HepG2 (cell line): ENCODE measurements around the gene GRAMD2A. TPM values are rescaled to one million over a fixed set of nuclear protein-coding genes. Genes with fewer than 3 reads are reported as not detected.

Experiments used
- ATF7-NPFF ChIP-seq: sonication (generic); formaldehyde crosslinking; IDR thresholded peaks from 2 replicates; pipeline ENCODE4 v1.8.1; 2023; ENCODE audit warnings: mild to moderate bottlenecking, low read depth, missing genetic modification reagents, moderate library complexity
- DNMT1 ChIP-seq: sonication (generic); formaldehyde crosslinking; IDR thresholded peaks from 2 replicates; pipeline ENCODE4 v1.5.1; 2020; ENCODE audit warnings: mild to moderate bottlenecking, missing genetic modification reagents
- EP300 ChIP-seq, 3 experiments: sonication (generic) in 1 of 3; formaldehyde crosslinking in 1 of 3; IDR thresholded peaks; 2 replicates each; pipeline versions ENCODE4 v1.5.1 to v1.6.1; 2011 to 2020; ENCODE audit warnings: low read depth in 2 of 3, low read length in 2 of 3, borderline replicate concordance in 1 of 3, improper control_type of control experiment in 1 of 3, mild to moderate bottlenecking in 1 of 3, missing genetic modification reagents in 1 of 3, moderate library complexity in 1 of 3
- KAT7 ChIP-seq: IDR thresholded peaks from 2 replicates; pipeline ENCODE4 v1.6.1; 2018; ENCODE audit warnings: borderline replicate concordance, missing compliant biosample characterization
- KLF11 ChIP-seq: IDR thresholded peaks from 2 replicates; pipeline ENCODE4 v1.6.1; 2016; ENCODE audit warnings: missing compliant biosample characterization
- KLF16 ChIP-seq, 2 experiments: sonication (generic) in 1 of 2; formaldehyde crosslinking in 1 of 2; IDR thresholded peaks; 2 replicates each; pipeline versions ENCODE4 v1.6.1 to v1.8.0; 2016 to 2023; ENCODE audit warnings: missing genetic modification reagents in 2 of 2, missing compliant biosample characterization in 1 of 2
- NR2F6 ChIP-seq, 2 experiments: IDR thresholded peaks; 2 replicates each; pipeline ENCODE4 v1.6.1; 2016; ENCODE audit warnings: antibody characterized with exemption in 1 of 2, mild to moderate bottlenecking in 1 of 2
- PPARG ChIP-seq: conservative IDR thresholded peaks from 2 replicates; pipeline ENCODE4 v1.6.1; 2016; ENCODE audit warnings: missing biosample characterization, missing genetic modification reagents
- RBM22 ChIP-seq: fragments of 200-400 bp; formaldehyde crosslinking; optimal IDR thresholded peaks from 2 replicates; pipeline ENCODE3; 2017; ENCODE audit warnings: mild to moderate bottlenecking, low read length, moderate library complexity
- SALL1 ChIP-seq: sonication (generic); formaldehyde crosslinking; IDR thresholded peaks from 2 replicates; pipeline ENCODE4 v1.8.0; 2022; ENCODE audit warnings: mild to moderate bottlenecking, missing genetic modification reagents
- SOX6 ChIP-seq, 2 experiments: fragments of 450-650 bp in 1 of 2; sonication (generic) in 1 of 2; formaldehyde crosslinking in 1 of 2; IDR thresholded peaks; 2 replicates each; pipeline versions ENCODE4 v1.4.0 to v1.6.1; 2017 to 2020; ENCODE audit warnings: antibody characterized with exemption in 1 of 2, mild to moderate bottlenecking in 1 of 2, missing genetic modification reagents in 1 of 2
- THAP11 ChIP-seq: IDR thresholded peaks from 2 replicates; pipeline ENCODE4 v1.6.1; 2016; ENCODE audit warnings: missing biosample characterization, missing genetic modification reagents
- TP53 ChIP-seq: sonication (generic); formaldehyde crosslinking; conservative IDR thresholded peaks from 2 replicates; pipeline ENCODE4 v1.4.0; 2020; ENCODE audit warnings: missing genetic modification reagents
- ZFP36 ChIP-seq: fragments of 150-350 bp; IDR thresholded peaks from 2 replicates; pipeline ENCODE4 v1.6.1; 2018; ENCODE audit warnings: borderline replicate concordance, low read length, low read depth; ENCODE audit not compliant: partially characterized antibody
- ZMYM3 ChIP-seq: sonication (generic); formaldehyde crosslinking; IDR thresholded peaks from 2 replicates; pipeline ENCODE4 v1.5.1; 2020; ENCODE audit warnings: mild to moderate bottlenecking, missing genetic modification reagents
- ZNF180 ChIP-seq: sonication (generic); formaldehyde crosslinking; IDR thresholded peaks from 2 replicates; pipeline ENCODE4 v1.4.0; 2020; ENCODE audit warnings: low read depth, missing genetic modification reagents, borderline replicate concordance
- ZNF280D ChIP-seq: sonication (generic); formaldehyde crosslinking; IDR thresholded peaks from 2 replicates; pipeline ENCODE4 v1.5.1; 2020; ENCODE audit warnings: mild to moderate bottlenecking, missing genetic modification reagents
- ZNF317 ChIP-seq: sonication (generic); formaldehyde crosslinking; IDR thresholded peaks from 2 replicates; pipeline ENCODE4 v1.5.0; 2020; ENCODE audit warnings: mild to moderate bottlenecking, missing genetic modification reagents
- ZNF446 ChIP-seq: sonication (generic); formaldehyde crosslinking; IDR thresholded peaks from 2 replicates; pipeline ENCODE4 v1.5.0; 2020; ENCODE audit warnings: mild to moderate bottlenecking, missing genetic modification reagents
- ZNF557 ChIP-seq: sonication (generic); formaldehyde crosslinking; IDR thresholded peaks from 2 replicates; pipeline ENCODE4 v1.4.0; 2020; ENCODE audit warnings: missing genetic modification reagents
- ZNF780A ChIP-seq: sonication (generic); formaldehyde crosslinking; IDR thresholded peaks from 2 replicates; pipeline ENCODE4 v1.8.0; 2022; ENCODE audit warnings: mild to moderate bottlenecking, missing genetic modification reagents, moderate library complexity
- polyA plus RNA-seq, 8 experiments: library from polyadenylated mRNA; depleted of rRNA in 3 of 8; stranded (reverse) in 7 of 8; unstranded in 1 of 8; fragments of >200 nt; fragmentation: Illumina TruSeq in 4 of 8; extraction: Trizol in 4 of 8; gene quantifications; 2 replicates each; pipeline versions ENCODE4 v1.2.1 to v1.2.3, GENCODE V29; 2011 to 2016; ENCODE audit warnings: low read depth in 4 of 8, missing spikeins in 1 of 8, mixed read lengths in 1 of 8; ENCODE audit not compliant: insufficient read depth in 1 of 8
- total RNA-seq, 5 experiments: library from RNA; depleted of rRNA; stranded (reverse); fragments of >200 nt; fragmentation: Illumina TruSeq; extraction: Trizol; gene quantifications; 2 replicates each; pipeline ENCODE4 v1.2.3, GENCODE V29; 2016; ENCODE audit warnings: low read depth in 1 of 5
- TF ChIP-seq, protein P1 (sequence below): sonication (generic); formaldehyde crosslinking; IDR thresholded peaks from 2 replicates; pipeline ENCODE4 v1.4.0; 2020; ENCODE audit warnings: mild to moderate bottlenecking, missing genetic modification reagents
- TF ChIP-seq, protein P2 (sequence below): sonication (generic); IDR thresholded peaks from 2 replicates; pipeline ENCODE4 v1.6.1; 2016; ENCODE audit warnings: low read depth, borderline replicate concordance
- TF ChIP-seq, protein P3 (sequence below): sonication (generic); formaldehyde crosslinking; IDR thresholded peaks from 2 replicates; pipeline ENCODE4 v1.4.0; 2020; ENCODE audit warnings: low read depth, mild to moderate bottlenecking, missing genetic modification reagents
- TF ChIP-seq, protein P4 (sequence below): sonication (generic); formaldehyde crosslinking; IDR thresholded peaks from 2 replicates; pipeline ENCODE4 v1.5.0; 2020; ENCODE audit warnings: missing genetic modification reagents, mild to moderate bottlenecking, borderline replicate concordance

The GRAMD2A gene
- total and polyA plus RNA-seq, 2 of the 13 experiments (the other 11 are each of a cell fraction or from before 2014, with no cell fraction given), result 0.04 TPM; not detected in 1

DNA sequence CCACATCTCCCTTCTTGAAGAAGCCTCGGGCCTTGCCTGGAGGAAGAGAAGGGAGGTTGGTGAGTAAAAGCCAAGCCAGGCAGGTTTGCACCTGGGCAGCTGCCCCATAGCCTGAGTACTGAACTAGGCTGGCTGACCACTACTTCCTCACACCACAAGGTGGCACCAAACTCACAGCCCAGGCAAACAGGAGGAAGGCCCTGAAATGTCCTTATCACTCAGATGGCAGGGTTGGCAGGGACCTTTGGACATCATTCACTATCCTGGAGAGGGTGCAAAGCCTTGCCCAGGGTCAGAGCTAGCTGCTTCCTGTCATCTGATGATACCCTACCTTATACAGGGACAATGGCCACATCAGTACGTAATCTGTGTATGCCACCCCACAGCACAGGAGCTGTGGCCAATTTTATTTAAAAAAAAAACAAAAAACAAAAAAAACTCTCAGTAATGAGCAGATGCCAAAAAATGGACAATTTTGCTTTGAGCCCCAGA lies 2.2 kb upstream of the GRAMD2A start (continued):
- TF ChIP-seq, protein P1, sequence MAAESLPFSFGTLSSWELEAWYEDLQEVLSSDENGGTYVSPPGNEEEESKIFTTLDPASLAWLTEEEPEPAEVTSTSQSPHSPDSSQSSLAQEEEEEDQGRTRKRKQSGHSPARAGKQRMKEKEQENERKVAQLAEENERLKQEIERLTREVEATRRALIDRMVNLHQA (CRISPR knock-in tag), result no peak
- no peak for TF ChIP-seq ZNF557
- no peak for TF ChIP-seq SALL1
- TF ChIP-seq PPARG, result no peak
- no peak for TF ChIP-seq KLF11 (CRISPR knock-in tag)
- TF ChIP-seq ZNF317 (CRISPR knock-in tag), result no peak
- TF ChIP-seq TP53 (CRISPR knock-in tag), result no peak
- TF ChIP-seq ZNF446 (CRISPR knock-in tag), result no peak
- TF ChIP-seq ZMYM3 (CRISPR knock-in tag), result no peak
- TF ChIP-seq KAT7 (CRISPR knock-in tag), result no peak
- TF ChIP-seq THAP11 (CRISPR knock-in tag), result 0 out of 2 replicates have a peak, but pooled peaks have one; percentile 23
- TF ChIP-seq ZNF780A, result no peak
- TF ChIP-seq ZNF280D, result no peak
- TF ChIP-seq, protein P2, sequence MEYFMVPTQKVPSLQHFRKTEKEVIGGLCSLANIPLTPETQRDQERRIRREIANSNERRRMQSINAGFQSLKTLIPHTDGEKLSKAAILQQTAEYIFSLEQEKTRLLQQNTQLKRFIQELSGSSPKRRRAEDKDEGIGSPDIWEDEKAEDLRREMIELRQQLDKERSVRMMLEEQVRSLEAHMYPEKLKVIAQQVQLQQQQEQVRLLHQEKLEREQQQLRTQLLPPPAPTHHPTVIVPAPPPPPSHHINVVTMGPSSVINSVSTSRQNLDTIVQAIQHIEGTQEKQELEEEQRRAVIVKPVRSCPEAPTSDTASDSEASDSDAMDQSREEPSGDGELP, result no peak
- 0 out of 4 replicates have a peak, but pooled peaks of 1 of the 2 experiments have one; percentile 11 for TF ChIP-seq EP300 (IDR thresholded peaks at IDR 0.05; ENCODE audit: low read depth in 2 of 2, low read length in 2 of 2)
- no peak for TF ChIP-seq EP300 (CRISPR knock-in tag; IDR thresholded peaks at IDR 0.05; ENCODE audit: borderline replicate concordance)
- no peak for TF ChIP-seq ATF7-NPFF (CRISPR knock-in tag)
- no peak for TF ChIP-seq NR2F6 (IDR thresholded peaks at IDR 0.05)
- no peak for TF ChIP-seq NR2F6 (CRISPR knock-in tag; IDR thresholded peaks at IDR 0.05)
- TF ChIP-seq ZNF180, result no peak
- TF ChIP-seq KLF16 (CRISPR knock-in tag; IDR thresholded peaks at IDR 0.05), result no peak
- TF ChIP-seq SOX6 (IDR thresholded peaks at IDR 0.05), result no peak
- no peak for TF ChIP-seq SOX6 (CRISPR knock-in tag; IDR thresholded peaks at IDR 0.05)
- TF ChIP-seq ZFP36, result no peak
- TF ChIP-seq, protein P3, sequence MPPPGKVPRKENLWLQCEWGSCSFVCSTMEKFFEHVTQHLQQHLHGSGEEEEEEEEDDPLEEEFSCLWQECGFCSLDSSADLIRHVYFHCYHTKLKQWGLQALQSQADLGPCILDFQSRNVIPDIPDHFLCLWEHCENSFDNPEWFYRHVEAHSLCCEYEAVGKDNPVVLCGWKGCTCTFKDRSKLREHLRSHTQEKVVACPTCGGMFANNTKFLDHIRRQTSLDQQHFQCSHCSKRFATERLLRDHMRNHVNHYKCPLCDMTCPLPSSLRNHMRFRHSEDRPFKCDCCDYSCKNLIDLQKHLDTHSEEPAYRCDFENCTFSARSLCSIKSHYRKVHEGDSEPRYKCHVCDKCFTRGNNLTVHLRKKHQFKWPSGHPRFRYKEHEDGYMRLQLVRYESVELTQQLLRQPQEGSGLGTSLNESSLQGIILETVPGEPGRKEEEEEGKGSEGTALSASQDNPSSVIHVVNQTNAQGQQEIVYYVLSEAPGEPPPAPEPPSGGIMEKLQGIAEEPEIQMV (CRISPR knock-in tag), result 0 out of 2 replicates have a peak, but pooled peaks have one; percentile 38
- TF ChIP-seq RBM22, result no peak
- no peak for TF ChIP-seq DNMT1 (CRISPR knock-in tag)
- TF ChIP-seq, protein P4, sequence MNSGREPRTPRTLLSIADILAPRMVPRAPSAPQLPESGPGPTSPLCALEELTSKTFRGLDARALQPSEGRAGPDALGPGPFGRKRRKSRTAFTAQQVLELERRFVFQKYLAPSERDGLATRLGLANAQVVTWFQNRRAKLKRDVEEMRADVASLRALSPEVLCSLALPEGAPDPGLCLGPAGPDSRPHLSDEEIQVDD, result no peak
